ENCODE results near the gene LHFPL2.

Gene LHFPL2

DNA sequence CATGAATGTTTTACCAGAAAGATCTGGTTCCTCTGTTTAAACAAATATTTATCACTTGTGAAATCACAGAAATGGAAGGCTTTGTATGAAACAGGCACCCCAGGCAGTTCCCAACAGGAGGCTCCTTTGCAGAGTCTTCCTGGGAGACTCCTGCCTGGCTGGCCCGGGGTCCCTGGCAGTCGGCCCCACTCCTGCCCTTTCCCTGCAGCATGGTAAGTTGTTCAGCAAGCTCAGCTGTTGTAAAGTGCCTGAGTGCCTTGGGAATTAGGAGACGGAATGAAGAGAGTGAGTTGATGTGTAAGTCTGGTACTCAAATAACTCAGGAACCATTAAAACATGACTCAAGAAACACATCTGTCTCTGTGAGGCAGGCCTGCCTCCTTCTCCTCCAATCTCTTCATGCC, 17.5 kb upstream of the LHFPL2 start:
- DNase-seq, result no peak

DNA sequence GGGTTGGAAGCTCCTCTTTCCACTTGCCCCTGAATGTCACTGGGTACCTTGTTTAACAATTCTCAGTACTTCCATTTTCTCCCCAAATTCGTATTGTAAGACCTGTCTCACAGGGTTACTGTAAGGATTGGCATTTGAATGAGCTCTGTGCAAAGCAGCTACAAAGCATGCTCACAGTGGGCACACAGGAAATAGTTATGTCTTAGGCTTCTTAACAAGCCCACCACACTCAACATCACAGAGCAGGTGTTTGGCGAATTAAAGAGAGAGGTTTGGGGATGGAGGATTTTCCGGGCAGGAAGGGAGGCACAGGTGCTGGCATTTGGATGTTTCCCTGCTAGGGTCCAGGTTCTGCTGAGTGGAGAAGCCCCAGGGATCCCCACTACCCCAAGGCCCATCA, 17.0 kb upstream of the LHFPL2 start:
- no peak for DNase-seq

- no peak for DNase-seq
Measured at GRCh38 chr5:78662323-78662722, 13.8 kb upstream of the LHFPL2 start.

GRCh38 chr5:78661691-78662090, 13.1 kb upstream of the LHFPL2 start:
- no peak for DNase-seq

- no peak for DNase-seq
Measured at GRCh38 chr5:78661044-78661443, 12.5 kb upstream of the LHFPL2 start.

GRCh38 chr5:78660401-78660800, 11.8 kb upstream of the LHFPL2 start:
- no peak for DNase-seq

GRCh38 chr5:78659714-78660113, 11.1 kb upstream of the LHFPL2 start:
- no peak for DNase-seq

GRCh38 chr5:78659114-78659513, 10.5 kb upstream of the LHFPL2 start:
- no peak for DNase-seq

GRCh38 chr5:78657201-78657600, 8.6 kb upstream of the LHFPL2 start:
- no peak for DNase-seq

GRCh38 chr5:78655746-78656290, 7.2 kb upstream of the LHFPL2 start:
- DNase-seq, result no peak

- DNase-seq, result no peak
Measured at GRCh38 chr5:78654386-78654785, 5.8 kb upstream of the LHFPL2 start.

DNA sequence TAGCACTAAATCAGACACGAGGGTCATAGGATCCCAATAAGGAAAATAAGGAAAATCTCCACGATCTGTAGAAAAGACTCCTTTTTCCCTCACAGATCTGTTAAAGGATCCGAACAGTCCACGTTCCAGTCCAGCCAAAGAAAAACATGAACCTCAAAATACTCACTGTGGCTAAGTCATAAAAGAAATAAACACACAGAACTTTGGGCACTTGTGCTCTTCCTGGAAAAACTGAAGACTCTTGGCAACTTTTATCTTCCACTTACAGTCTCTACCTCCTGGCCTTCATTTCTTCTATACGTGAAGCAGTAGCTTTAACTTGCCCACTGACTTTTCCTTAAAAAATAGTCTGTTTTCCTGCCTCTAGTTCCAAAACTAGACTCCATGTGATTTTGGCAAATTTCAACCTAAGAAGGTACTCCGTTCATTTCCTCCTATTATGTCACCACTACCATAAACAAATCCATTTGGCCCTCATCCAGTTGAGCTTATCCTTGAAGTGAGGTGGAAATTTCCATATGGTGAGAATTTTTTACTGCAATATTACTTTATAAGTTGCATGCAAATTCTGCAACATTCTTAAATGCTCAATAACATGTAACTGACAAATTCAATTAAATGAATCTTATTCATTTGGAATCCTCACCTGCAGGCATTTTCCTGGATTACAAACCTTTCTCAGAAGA, 5.3 kb upstream of the LHFPL2 start:
- DNase-seq, result no peak

GRCh38 chr5:78653031-78653430, 4.5 kb upstream of the LHFPL2 start:
- no peak for DNase-seq

DNA sequence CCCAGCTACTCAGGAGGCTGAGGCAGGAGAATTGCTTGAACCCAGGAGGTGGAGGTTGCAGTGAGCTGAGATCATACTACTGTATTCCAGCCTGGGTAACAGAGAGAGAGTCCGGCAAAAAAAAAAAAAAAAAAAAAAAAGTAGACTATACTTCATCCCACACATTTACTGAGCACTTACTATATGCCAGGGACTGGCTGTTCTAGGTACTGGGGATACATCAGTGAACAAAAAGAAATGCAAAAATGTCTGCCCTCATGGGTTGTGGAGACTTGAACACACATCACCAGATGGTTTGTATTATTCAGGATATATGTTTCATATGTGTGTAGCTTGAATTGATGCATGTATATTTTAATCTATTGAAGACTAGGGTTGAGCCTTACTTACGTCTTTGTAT, 2.9 kb upstream of the LHFPL2 start:
- DNase-seq, result no peak

GRCh38 chr5:78650531-78650930, 2.0 kb upstream of the LHFPL2 start:
- DNase-seq, result no peak

DNA sequence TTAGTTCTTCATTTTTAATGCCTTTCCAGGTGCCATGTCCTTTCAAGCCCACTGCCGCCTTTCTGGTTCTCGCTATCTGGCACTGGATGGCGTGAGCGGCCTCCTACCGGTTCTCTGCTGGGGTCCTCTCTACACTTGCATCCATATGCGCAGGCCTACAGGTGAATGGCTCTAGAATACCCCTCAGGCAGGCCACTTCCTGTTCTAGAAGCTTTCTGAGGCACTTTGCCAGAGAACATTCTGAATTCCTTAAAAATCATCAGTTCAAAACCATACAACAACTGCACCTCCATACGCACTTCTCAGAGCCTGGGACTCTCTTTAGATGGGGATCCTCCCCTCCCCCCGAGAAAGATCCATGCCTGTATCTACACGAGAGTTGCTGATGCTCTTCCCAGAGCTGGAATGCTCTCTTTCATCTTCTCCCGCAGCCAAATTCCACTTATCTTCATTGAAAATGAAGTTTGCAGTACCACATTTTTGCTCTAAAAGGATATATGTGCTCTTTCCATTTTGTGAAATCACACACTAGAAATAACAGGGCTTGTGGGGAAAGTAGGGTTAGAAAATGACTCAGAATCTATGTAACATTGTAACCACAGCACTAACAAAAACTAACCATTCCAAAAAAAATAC, 1.4 kb upstream of the LHFPL2 start:
- no peak for DNase-seq

DNA sequence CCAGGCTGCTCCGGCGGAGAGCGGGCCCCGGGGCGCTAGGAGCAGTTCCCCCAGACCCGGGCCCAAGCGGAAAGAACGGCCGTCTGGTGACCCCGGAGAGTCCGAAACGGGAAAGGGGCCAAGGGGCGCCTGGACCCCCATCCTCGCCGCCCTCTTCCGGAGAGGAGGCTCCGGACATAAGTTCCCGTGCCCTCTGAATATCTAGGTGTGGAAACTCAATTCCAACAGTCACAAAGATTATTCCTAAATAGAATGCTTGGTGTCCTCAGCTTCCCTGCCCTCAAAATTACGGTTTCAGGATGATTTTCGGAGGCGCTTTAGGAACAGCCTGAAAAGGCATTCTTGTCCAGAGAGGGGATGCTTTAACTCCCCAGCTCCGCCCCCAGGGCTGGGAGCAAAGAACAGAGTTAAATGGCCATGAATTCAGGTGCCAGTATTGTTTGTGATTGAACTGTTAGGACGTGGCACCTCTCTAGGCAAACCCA, 681 bp upstream of the LHFPL2 start:
- no peak for DNase-seq

- DNase-seq, result no peak
Measured at GRCh38 chr5:78647838-78648358, 674 bp downstream of the LHFPL2 start.

GRCh38 chr5:78647351-78647818, 1.2 kb downstream of the LHFPL2 start:
- DNase-seq, result peak; percentile 33

DNA sequence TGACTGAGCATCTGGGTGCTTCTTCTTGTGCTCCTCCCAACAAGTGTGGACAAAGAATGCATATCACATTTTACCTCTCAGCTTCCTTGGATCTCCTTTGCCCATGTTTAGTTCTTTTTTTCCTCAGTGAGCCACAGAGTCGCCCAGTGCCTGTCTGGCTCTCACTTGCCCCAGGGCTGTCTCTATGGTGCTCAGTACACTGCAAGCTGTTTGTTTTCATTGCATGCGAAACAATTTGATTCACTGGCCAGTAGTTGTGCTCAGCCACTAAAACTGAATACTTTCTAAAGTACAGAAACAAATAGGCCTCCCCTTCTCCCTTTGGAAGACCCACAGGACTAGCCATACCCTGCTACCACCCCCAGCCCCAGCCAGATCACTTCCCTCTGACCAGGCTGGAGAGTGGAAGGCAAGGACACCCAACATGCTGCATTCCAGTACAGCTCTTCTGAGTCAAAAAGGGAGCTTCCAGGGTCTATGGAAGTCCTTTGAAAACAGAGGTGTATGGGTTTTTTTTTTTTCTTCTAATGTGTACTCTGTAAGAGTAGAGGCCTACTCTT, 3.8 kb downstream of the LHFPL2 start:
- no peak for DNase-seq

DNA sequence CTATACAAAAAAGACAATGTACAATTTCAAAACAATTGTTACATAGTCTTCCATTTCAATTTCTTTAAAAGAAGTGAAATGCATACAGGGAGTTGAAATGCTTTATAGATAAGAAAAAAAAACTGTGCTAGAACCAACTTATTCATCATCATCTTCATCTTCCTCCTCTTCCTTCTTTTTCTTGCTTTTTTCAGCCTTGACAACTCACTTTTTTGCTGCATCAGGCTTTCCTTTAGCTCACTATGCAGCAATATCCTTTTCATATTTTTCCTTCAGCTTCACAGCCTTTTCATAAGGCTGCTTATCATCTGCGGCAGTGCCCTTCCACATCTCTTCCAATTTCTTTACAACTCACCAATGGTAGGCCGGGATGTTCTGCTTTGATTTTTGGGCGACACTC, 4.4 kb downstream of the LHFPL2 start:
- DNase-seq, result no peak

DNA sequence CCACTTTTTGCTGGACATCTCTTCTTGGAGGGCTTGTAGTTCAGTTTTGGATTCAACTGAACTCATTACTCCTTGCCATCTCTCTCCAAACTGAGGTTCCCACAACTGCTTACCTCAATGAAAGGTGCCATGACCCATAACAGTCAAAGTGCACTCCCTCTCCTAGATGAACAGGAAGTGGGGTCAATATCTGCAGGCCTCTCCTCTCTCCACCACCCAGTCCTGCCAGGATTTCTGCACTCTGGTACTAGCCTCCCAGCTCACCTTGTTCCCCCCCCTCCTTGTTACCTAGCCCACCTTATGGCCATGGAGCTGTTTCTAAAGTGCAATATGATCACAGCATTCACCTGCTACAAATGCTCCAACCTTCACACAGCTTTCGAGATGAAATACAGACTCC, 5.9 kb downstream of the LHFPL2 start:
- DNase-seq, result no peak

DNA sequence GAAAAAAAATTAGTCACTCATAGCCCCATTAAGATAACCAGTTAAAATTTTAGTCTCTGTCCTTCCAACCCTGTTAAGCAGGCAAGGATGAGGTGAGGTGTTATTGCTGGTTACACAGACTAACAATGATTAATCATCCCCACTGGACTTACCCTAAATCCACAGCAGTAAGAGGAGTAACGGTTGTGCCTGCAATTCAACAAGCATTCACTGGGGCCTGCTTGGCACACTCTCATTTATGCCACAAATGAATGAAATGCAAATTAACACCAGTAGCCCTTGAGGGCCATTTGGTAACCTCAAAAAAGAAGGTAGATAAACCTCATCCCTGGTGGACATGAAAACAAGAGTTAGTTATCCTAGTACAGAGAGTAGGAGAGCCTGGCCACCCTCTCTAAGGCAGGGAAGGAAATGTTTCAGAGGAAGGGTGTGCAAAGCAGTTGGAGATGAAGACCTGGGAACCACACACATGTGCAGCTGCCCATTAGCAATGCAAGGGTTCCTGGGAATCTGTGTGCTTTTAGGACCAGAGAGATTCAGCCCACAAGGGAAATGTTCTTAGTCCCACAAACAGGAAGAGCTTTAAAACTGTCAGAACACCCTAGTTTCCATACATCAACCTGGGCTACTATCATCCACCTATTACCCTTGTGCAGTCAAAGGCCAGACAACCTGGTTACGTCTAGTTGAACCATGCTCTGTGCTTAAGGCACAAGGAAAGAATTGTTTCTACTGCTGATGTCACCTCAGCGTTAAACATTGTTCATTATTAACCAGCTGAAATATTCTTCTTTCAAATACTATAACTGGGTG, 7.7 kb downstream of the LHFPL2 start:
- DNase-seq, result no peak
